ENCODE measurements around the gene DOCK2.

GRCh38 chr5:169785771-169786618 lies 148.9 kb downstream of the DOCK2 start:
- TF ChIP-seq KLF10 (tag by site-specific recombination; IDR thresholded peaks at IDR 0.05) (no peak), ZBTB6 (tag by site-specific recombination; IDR thresholded peaks at IDR 0.05) (no peak), ZBTB7A (tag by site-specific recombination; IDR thresholded peaks at IDR 0.05; ENCODE audit: low read depth) (no peak), ZNF324 (tag by site-specific recombination; IDR thresholded peaks at IDR 0.05) (no peak), CTCF (tag by site-specific recombination; IDR thresholded peaks at IDR 0.05) (no peak), ZNF239 (tag by site-specific recombination; IDR thresholded peaks at IDR 0.05) (no peak), ZNF174 (tag by site-specific recombination; IDR thresholded peaks at IDR 0.05) (no peak), ZSCAN4 (tag by site-specific recombination; IDR thresholded peaks at IDR 0.05) (no peak), ZNF398 (tag by site-specific recombination; IDR thresholded peaks at IDR 0.05) (no peak), REST (tag by site-specific recombination; IDR thresholded peaks at IDR 0.05) (no peak), ZNF449 (tag by site-specific recombination; IDR thresholded peaks at IDR 0.05) (no peak)

All from HEK293 (cell line).